ENCODE data around the gene HLA-DQA1. TPM values are rescaled to one million over a fixed set of nuclear protein-coding genes. Genes with fewer than 3 reads are reported as not detected.

HLA-DQA1 gene
- total RNA-seq, 1 donor from 2014 or later: not detected

DNA sequence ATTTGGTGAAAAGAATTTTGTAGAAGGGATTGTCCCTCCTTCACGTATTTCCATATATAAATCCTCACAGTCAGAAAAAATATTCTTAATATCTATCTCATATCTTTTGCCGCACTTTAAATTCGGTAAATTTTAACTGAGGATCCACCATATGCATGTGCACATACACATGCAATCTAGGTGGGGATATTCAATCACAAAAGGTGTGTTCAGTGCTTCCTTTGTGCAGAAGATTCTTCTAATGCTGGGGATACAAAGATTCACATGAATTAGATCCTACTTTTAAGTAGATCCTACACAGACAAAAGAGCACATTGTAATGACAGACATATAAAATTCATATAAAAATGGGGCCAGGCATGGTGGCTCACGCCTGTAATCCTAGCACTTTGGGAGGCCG lies 34.0 kb upstream of the HLA-DQA1 start:
- TF ChIP-seq CTCF (conservative IDR thresholded peaks at IDR 0.05): no peak
- H3K4me1 Mint-ChIP-seq (ENCODE audit: unreplicated experiment): no peaks in the 10 kb centered on the region
- no peak for DNase-seq (ENCODE audit: extremely low spot score, unreplicated experiment)
- H3K4me3 Mint-ChIP-seq: no peak overlapping the region
- H3K27ac Mint-ChIP-seq: no peak overlapping the region
- no peaks in the 10 kb centered on the region for H3K9me3 Mint-ChIP-seq
- no peaks in the 10 kb centered on the region for H3K36me3 Mint-ChIP-seq
- peaks cover 3% of the 10 kb centered on the region for H3K27me3 Mint-ChIP-seq

- Mint-ChIP-seq H3K27me3 (peaks cover 3% of the 10 kb centered on the region), H3K9me3 (no peaks in the 10 kb centered on the region), H3K27ac (no peak overlapping the region), H3K4me3 (no peak overlapping the region), H3K4me1 (ENCODE audit: unreplicated experiment) (no peaks in the 10 kb centered on the region), H3K36me3 (no peaks in the 10 kb centered on the region)
- no peak for TF ChIP-seq CTCF (conservative IDR thresholded peaks at IDR 0.05)
- no peak for DNase-seq (ENCODE audit: extremely low spot score, unreplicated experiment)
Measured at GRCh38 chr6:32603888-32604287, 33.3 kb upstream of the HLA-DQA1 start.

- H3K27ac Mint-ChIP-seq: no peak overlapping the region
- no peaks in the 10 kb centered on the region for H3K4me1 Mint-ChIP-seq (ENCODE audit: unreplicated experiment)
- no peaks in the 10 kb centered on the region for H3K9me3 Mint-ChIP-seq
- no peak for DNase-seq (ENCODE audit: extremely low spot score, unreplicated experiment)
- H3K4me3 Mint-ChIP-seq: no peak overlapping the region
- TF ChIP-seq CTCF (conservative IDR thresholded peaks at IDR 0.05): no peak
- H3K27me3 Mint-ChIP-seq: peaks cover 3% of the 10 kb centered on the region
- H3K36me3 Mint-ChIP-seq: no peaks in the 10 kb centered on the region
Measured at GRCh38 chr6:32604434-32604877, 32.8 kb upstream of the HLA-DQA1 start.

GRCh38 chr6:32607263-32607987 lies 29.8 kb upstream of the HLA-DQA1 start:
- Mint-ChIP-seq H3K27me3 (peaks cover 3% of the 10 kb centered on the region), H3K36me3 (no peaks in the 10 kb centered on the region), H3K4me3 (no peak overlapping the region), H3K27ac (no peak overlapping the region), H3K4me1 (ENCODE audit: unreplicated experiment) (no peaks in the 10 kb centered on the region), H3K9me3 (no peaks in the 10 kb centered on the region)
- DNase-seq (ENCODE audit: extremely low spot score, unreplicated experiment): no peak
- no peak for TF ChIP-seq CTCF (conservative IDR thresholded peaks at IDR 0.05)

- Mint-ChIP-seq H3K27ac (no peak overlapping the region), H3K9me3 (no peaks in the 10 kb centered on the region), H3K4me3 (no peak overlapping the region), H3K4me1 (ENCODE audit: unreplicated experiment) (no peaks in the 10 kb centered on the region), H3K36me3 (no peaks in the 10 kb centered on the region), H3K27me3 (peaks cover 3% of the 10 kb centered on the region)
- TF ChIP-seq CTCF (conservative IDR thresholded peaks at IDR 0.05): no peak
- no peak for DNase-seq (ENCODE audit: extremely low spot score, unreplicated experiment)
Measured at GRCh38 chr6:32607988-32608298, 29.3 kb upstream of the HLA-DQA1 start.

Measured in type B pancreatic cell (in vitro differentiated cells).